ENCODE data around the gene RAB7A. TPM values are rescaled to one million over a fixed set of nuclear protein-coding genes. Genes with fewer than 3 reads are reported as not detected.

The RAB7A gene
- 100 to 1,000 TPM; 120 to 154 (median 133) TPM for total RNA-seq

DNA sequence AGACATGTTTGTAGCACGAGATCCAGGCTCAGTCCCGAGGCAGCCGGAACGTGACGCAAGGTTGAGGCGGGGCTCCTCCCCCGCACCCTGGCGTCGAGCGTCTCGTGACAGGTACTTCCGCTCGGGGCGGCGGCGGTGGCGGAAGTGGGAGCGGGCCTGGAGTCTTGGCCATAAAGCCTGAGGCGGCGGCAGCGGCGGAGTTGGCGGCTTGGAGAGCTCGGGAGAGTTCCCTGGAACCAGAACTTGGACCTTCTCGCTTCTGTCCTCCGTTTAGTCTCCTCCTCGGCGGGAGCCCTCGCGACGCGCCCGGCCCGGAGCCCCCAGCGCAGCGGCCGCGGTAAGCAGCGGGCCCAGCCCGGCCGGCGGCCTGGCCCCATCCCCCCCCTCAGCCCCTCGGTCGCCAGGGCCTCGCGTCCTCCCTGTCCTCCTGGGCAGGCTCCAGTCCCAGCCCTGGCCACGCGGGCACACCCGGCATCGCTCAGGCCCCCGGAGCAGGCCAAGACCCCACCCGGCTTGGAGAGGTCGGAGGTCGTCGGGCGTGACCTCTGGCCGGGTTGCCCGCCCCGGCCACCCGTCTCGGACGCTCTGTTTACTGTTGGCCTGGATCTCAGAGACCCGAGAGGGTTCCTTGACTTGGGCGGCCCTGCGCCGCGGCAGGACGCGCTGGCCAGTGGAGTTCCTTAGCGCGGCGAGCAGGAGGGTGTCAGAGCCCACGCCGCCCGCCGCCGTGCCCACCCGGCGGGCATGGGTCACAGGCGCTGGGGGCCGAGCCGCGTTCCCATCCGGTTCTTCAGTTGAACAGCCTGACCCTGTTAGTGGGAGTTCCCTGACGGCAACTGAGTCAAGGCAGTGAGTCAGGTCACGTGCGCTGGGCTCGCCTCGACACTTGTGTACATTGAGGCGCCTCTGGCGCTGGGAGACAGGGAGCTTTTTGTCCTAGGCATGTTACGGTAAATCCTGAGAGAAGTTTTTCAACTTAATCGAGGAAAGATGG is at the start of gene RAB7A:
TSS of gene RAB7A (plus strand) at position 161 of the 994 bp plus-strand sequence. CDS start 69,185 bp downstream, outside the sequence.
- peak within 1 kb of the TSS; percentile 99 for H3K27ac ChIP-seq
- H3K4me1 ChIP-seq: peaks cover 48% of the 10 kb centered on the region
- no peaks in the 10 kb centered on the region for H3K27me3 ChIP-seq
- peak within 1 kb of the TSS; percentile 99 for H3K4me3 ChIP-seq
- no peaks in the 10 kb centered on the region for H3K36me3 ChIP-seq
- peak; percentile 99 for DNase-seq (ENCODE audit: low spot score in 2 of 2)
- no peaks in the 10 kb centered on the region for H3K9me3 ChIP-seq
- peak; percentile 80 to 98 for TF ChIP-seq POLR2A (IDR thresholded peaks at IDR 0.05)
- peak; percentile 73 for TF ChIP-seq EP300 (IDR thresholded peaks at IDR 0.05)
- TF ChIP-seq CTCF (IDR thresholded peaks at IDR 0.05): no peak
- TF ChIP-seq POLR2AphosphoS5 (IDR thresholded peaks at IDR 0.05): peak; percentile 96 to 99 (median 98)
- under 1% methylated on average over 61 of the region's 93 CpGs for WGBS

DNA sequence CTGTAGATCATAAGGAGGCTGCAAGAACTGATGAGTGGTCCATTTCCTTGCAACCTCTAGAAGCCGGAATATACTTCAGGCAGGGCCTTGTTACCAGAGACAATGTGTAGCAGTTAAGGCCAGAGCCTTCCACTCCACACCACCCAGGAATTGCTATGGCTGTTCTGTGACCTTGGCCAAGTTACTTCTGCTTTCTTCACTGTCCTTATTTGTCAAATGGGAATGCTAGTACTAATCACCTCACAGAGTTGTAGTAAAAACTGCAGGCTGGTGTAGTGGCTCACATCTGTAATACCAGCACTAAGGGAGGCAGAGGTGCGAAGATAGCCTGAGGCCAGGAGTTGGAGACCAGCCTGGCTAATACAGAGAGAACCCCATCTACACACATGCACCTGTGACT is 46.6 kb upstream of the RAB7A start:
- Histone ChIP-seq H3K4me3 (no peak overlapping the region), H3K9me3 (no peaks in the 10 kb centered on the region), H3K27me3 (no peaks in the 10 kb centered on the region), H3K27ac (no peak overlapping the region), H3K4me1 (peaks cover 10% of the 10 kb centered on the region), H3K36me3 (no peaks in the 10 kb centered on the region)
- no peak for DNase-seq (ENCODE audit: low spot score in 2 of 2)
- WGBS: 95% methylated on average over 2 of the region's 2 CpGs
- no peak for TF ChIP-seq CTCF (IDR thresholded peaks at IDR 0.05)
- TF ChIP-seq POLR2AphosphoS5 (IDR thresholded peaks at IDR 0.05): no peak
- TF ChIP-seq POLR2A (IDR thresholded peaks at IDR 0.05): no peak
- TF ChIP-seq EP300 (IDR thresholded peaks at IDR 0.05): no peak

GRCh38 chr3:128680603-128681368 is 45.2 kb upstream of the RAB7A start:
- Histone ChIP-seq H3K9me3 (no peaks in the 10 kb centered on the region), H3K4me3 (peak overlapping the region; percentile 66), H3K36me3 (no peaks in the 10 kb centered on the region), H3K27me3 (no peaks in the 10 kb centered on the region), H3K4me1 (peaks cover 10% of the 10 kb centered on the region), H3K27ac (peak overlapping the region; percentile 96)
- TF ChIP-seq EP300 (IDR thresholded peaks at IDR 0.05) (no peak), CTCF (IDR thresholded peaks at IDR 0.05) (peak; percentile 96 to 98), POLR2A (IDR thresholded peaks at IDR 0.05) (peak in 1 of 2 donors; percentile 69), POLR2AphosphoS5 (IDR thresholded peaks at IDR 0.05) (peak; percentile 88 to 98 (median 97))
- DNase-seq (ENCODE audit: low spot score in 2 of 2): peak; percentile 99 to 100
- 2% methylated on average over 35 of the region's 67 CpGs for WGBS

DNA sequence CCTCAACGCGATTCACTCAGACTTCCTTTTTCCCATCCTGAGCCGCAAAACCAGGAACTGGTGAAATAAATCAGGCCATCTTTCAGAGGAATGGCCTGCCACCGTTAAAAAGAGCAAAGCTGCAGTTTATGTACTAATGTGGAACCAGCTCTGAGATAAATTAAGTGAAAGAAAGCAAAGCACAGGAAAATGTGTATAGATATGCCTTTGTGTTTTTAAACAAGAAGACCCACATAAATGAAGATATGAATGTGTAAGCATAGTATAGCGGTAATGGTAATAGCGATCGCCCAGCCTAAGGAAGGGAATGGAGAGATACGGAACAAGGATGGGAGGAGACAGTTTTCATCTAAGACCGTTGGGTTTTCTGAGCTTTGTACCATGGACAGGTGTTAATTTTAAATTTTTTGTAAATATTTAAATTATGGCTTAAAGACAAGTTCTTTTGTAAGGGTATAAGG is 44.6 kb upstream of the RAB7A start:
- 34% methylated on average over 9 of the region's 9 CpGs for WGBS
- Histone ChIP-seq H3K27me3 (no peaks in the 10 kb centered on the region), H3K9me3 (no peaks in the 10 kb centered on the region), H3K36me3 (no peaks in the 10 kb centered on the region), H3K27ac (peak overlapping the region; percentile 96), H3K4me3 (peak overlapping the region; percentile 66), H3K4me1 (peaks cover 10% of the 10 kb centered on the region)
- DNase-seq (ENCODE audit: low spot score in 2 of 2): no peak
- TF ChIP-seq POLR2A (IDR thresholded peaks at IDR 0.05) (no peak), POLR2AphosphoS5 (IDR thresholded peaks at IDR 0.05) (peak in 1 of 3 donors; percentile 8)

DNA sequence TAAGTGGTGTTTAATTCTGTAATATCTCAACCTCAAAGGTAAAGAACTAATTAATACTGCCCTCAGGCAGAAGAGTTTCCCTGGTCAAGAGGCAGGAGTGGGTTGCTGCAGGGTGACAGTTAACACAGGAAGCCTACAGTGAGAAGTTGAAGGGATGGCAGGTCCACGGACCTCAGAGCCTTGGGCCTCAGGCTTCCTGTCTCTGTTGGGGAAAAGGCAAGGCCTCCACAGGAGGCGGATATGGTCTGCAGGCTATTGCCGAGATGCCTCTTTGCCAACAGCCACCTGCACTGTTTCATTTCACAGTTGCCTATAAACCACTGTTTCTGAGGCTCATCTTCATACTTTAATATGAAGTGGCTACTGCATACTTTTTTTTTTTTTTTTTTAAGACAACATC is 42.0 kb upstream of the RAB7A start:
- H3K9me3 ChIP-seq: no peaks in the 10 kb centered on the region
- WGBS: 74% methylated on average over 3 of the region's 3 CpGs
- no peak for TF ChIP-seq POLR2AphosphoS5 (IDR thresholded peaks at IDR 0.05)
- TF ChIP-seq POLR2A (IDR thresholded peaks at IDR 0.05): no peak
- TF ChIP-seq CTCF (IDR thresholded peaks at IDR 0.05): no peak
- no peak for TF ChIP-seq EP300 (IDR thresholded peaks at IDR 0.05)
- no peaks in the 10 kb centered on the region for H3K36me3 ChIP-seq
- H3K4me3 ChIP-seq: no peak overlapping the region
- H3K27me3 ChIP-seq: no peaks in the 10 kb centered on the region
- H3K27ac ChIP-seq: no peak overlapping the region
- DNase-seq (ENCODE audit: low spot score in 2 of 2): no peak
- peaks cover 10% of the 10 kb centered on the region for H3K4me1 ChIP-seq
